Ishikawa (cell line): ENCODE data around the gene LRTM1.

Experiments
- CEBPB ChIP-seq: IDR thresholded peaks from 2 replicates; pipeline ENCODE4 v1.6.1; 2012
- CREB1 ChIP-seq: IDR thresholded peaks from 2 replicates; pipeline ENCODE4 v1.6.1; 2012; ENCODE audit warnings: low read depth
- EGR1 ChIP-seq: IDR thresholded peaks from 2 replicates; pipeline ENCODE4 v1.6.1; 2012
- EP300 ChIP-seq: IDR thresholded peaks from 2 replicates; pipeline ENCODE4 v1.6.1; 2012; ENCODE audit warnings: borderline replicate concordance
- FOXM1 ChIP-seq: IDR thresholded peaks from 2 replicates; pipeline ENCODE4 v1.6.1; 2012; ENCODE audit warnings: low read depth, borderline replicate concordance
- NFIC ChIP-seq: IDR thresholded peaks from 2 replicates; pipeline ENCODE4 v1.6.1; 2012
- RAD21 ChIP-seq: IDR thresholded peaks from 2 replicates; pipeline ENCODE4 v1.6.1; 2012; ENCODE audit warnings: low read depth
- TAF1 ChIP-seq: IDR thresholded peaks from 2 replicates; pipeline ENCODE4 v1.6.1; 2012; ENCODE audit warnings: low read depth, mild to moderate bottlenecking
- TCF12 ChIP-seq: IDR thresholded peaks from 2 replicates; pipeline ENCODE4 v1.6.1; 2012; ENCODE audit warnings: low read depth
- TEAD4 ChIP-seq: IDR thresholded peaks from 2 replicates; pipeline ENCODE4 v1.6.1; 2012
- YY1 ChIP-seq: IDR thresholded peaks from 2 replicates; pipeline ENCODE4 v1.6.1; 2012; ENCODE audit warnings: low read depth
- ZBTB7A ChIP-seq: IDR thresholded peaks from 2 replicates; pipeline ENCODE4 v1.6.1; 2012; ENCODE audit warnings: low read depth
- TF ChIP-seq, protein P1 (sequence below): IDR thresholded peaks from 2 replicates; pipeline ENCODE4 v1.6.1; 2012
- TF ChIP-seq, protein P2 (sequence below): IDR thresholded peaks from 2 replicates; pipeline ENCODE4 v1.6.1; 2012
- TF ChIP-seq, protein P3 (sequence below): IDR thresholded peaks from 2 replicates; pipeline ENCODE4 v1.6.1; 2012; ENCODE audit warnings: low read depth, mild to moderate bottlenecking

LRTM1 gene

DNA sequence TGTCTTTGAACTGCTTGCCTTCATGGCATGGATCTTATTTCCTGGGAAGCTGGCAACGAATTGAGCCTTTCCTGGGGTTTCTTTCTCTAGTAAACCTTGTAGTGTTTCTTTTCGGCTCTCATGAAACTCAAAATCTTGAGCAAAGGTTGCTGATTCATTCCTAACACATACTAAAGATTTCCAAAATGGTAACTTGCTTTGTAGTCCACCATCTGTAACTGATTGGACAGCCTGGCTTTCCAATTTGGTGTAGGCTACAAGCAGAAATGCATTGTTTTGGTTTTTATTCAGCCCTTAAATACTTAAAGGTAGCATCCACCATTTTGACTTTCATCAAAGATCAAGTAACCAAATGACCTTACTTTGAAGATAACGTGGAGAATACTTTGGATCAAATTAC lies 38.1 kb downstream of the LRTM1 start:
- TF ChIP-seq TCF12 = no peak
- no peak for TF ChIP-seq ZBTB7A

DNA sequence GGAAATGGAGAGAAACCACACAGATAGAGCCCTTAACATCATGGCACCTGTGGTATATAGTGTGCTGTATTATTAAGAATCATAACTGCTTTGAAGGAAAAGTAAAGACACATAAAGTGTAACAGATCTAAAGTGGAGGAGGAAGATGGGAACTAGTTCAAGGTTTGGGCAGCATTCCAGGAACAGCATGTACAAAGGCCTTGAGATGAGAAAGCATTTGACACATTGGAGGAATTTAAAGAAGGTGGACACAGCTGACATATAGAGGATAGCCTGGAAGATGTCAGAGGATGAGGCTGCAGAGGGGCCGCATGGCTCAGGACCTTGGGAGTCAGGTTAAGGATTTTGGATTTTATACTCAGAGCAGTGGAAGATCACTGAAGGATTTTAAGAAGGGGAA lies 39.0 kb downstream of the LRTM1 start:
- TF ChIP-seq CREB1 = no peak
- TF ChIP-seq TAF1 = no peak
- no peak for TF ChIP-seq RAD21
- no peak for TF ChIP-seq NFIC
- no peak for TF ChIP-seq EP300
- TF ChIP-seq, protein P1, sequence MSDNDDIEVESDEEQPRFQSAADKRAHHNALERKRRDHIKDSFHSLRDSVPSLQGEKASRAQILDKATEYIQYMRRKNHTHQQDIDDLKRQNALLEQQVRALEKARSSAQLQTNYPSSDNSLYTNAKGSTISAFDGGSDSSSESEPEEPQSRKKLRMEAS = no peak
- TF ChIP-seq TCF12 = no peak
- TF ChIP-seq TEAD4 = no peak
- TF ChIP-seq FOXM1 = no peak
- TF ChIP-seq EGR1 = no peak
- TF ChIP-seq, protein P2, sequence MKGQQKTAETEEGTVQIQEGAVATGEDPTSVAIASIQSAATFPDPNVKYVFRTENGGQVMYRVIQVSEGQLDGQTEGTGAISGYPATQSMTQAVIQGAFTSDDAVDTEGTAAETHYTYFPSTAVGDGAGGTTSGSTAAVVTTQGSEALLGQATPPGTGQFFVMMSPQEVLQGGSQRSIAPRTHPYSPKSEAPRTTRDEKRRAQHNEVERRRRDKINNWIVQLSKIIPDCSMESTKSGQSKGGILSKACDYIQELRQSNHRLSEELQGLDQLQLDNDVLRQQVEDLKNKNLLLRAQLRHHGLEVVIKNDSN = no peak
- TF ChIP-seq, protein P3, sequence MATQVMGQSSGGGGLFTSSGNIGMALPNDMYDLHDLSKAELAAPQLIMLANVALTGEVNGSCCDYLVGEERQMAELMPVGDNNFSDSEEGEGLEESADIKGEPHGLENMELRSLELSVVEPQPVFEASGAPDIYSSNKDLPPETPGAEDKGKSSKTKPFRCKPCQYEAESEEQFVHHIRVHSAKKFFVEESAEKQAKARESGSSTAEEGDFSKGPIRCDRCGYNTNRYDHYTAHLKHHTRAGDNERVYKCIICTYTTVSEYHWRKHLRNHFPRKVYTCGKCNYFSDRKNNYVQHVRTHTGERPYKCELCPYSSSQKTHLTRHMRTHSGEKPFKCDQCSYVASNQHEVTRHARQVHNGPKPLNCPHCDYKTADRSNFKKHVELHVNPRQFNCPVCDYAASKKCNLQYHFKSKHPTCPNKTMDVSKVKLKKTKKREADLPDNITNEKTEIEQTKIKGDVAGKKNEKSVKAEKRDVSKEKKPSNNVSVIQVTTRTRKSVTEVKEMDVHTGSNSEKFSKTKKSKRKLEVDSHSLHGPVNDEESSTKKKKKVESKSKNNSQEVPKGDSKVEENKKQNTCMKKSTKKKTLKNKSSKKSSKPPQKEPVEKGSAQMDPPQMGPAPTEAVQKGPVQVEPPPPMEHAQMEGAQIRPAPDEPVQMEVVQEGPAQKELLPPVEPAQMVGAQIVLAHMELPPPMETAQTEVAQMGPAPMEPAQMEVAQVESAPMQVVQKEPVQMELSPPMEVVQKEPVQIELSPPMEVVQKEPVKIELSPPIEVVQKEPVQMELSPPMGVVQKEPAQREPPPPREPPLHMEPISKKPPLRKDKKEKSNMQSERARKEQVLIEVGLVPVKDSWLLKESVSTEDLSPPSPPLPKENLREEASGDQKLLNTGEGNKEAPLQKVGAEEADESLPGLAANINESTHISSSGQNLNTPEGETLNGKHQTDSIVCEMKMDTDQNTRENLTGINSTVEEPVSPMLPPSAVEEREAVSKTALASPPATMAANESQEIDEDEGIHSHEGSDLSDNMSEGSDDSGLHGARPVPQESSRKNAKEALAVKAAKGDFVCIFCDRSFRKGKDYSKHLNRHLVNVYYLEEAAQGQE = no peak
- TF ChIP-seq ZBTB7A = no peak
- no peak for TF ChIP-seq CEBPB
- no peak for TF ChIP-seq YY1

DNA sequence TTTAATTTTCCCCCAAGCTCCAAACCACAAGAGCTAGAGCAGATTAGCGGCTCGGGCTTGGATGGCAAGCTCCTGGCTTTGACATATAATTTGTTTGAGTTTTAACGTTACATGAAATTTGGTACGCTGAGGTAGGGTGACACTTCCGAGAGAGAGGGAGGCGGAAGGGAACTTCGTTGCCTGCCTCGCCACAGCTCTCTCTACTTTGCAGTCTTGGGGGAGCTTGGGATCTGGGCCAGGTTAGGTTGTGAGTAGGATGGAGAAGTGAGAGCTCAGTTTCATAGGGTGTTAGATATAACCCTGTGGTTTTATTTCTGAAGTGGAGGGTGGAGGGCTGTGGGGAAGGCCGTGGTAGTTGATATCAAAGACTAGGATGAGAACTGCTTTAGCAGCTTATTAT lies 39.7 kb downstream of the LRTM1 start:
- no peak for TF ChIP-seq FOXM1
- TF ChIP-seq, protein P2 = no peak
- TF ChIP-seq EGR1 = no peak
- TF ChIP-seq TAF1 = no peak
- TF ChIP-seq ZBTB7A = no peak

DNA sequence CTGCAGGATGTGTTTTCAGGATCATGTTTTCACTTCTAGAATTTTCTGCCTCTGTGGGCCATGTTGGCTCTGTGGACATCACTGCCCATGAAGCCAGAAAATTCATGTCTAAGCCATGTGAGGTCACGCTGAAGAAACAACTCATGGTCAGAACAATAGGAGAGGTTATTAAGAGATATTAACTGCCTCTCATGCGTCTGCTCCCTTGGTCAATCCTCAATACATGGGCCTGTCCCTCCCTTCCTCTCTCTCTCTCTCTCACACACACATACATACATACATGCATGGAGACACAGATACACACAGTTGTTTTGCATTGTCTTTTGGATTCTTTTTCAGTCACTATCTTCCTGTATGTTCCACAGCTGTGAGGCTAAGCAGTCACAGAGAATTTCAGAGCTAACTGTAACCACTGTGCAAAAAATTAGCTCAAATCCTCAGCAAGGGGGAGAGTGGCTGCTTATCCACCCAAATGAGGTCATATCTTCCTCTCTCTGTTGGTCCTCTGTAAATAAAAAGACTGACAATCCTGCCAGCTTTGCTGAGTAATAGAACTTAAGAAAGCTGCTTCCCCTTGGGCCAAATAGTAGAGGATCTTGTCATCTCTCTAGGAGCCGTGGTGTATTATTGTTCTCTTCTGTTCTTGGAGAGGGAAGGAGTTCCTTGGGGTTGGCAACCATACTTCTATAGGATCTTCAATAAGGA lies 45.6 kb downstream of the LRTM1 start:
- TF ChIP-seq EP300 = no peak
- TF ChIP-seq EGR1 = no peak
- TF ChIP-seq, protein P1 = no peak
- no peak for TF ChIP-seq CREB1
- TF ChIP-seq YY1 = no peak
- TF ChIP-seq, protein P2 = no peak

DNA sequence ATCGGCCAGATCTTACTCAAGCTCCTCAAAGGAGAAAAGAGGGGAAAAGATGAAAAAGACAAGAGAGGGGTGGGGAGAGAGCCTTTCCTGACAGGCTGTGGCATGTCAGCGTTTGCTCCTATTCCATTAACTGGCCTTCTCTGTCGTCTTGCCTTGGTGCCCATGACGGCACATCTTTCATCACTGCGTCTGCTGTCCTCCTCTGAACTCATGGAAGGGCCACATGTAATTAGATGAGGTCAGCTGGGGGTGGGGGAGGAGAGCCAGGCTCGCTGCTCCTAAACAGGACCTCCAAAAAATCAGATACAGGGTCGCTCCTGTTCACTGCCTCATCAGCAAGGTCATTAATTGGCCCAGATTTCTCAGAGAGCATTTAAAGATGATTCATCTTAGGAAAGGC lies 49.7 kb downstream of the LRTM1 start:
- TF ChIP-seq EGR1 = no peak
- TF ChIP-seq, protein P1 = no peak
- no peak for TF ChIP-seq TAF1
- no peak for TF ChIP-seq TCF12
- TF ChIP-seq TEAD4 = no peak
- no peak for TF ChIP-seq NFIC
- TF ChIP-seq, protein P3 = no peak

DNA sequence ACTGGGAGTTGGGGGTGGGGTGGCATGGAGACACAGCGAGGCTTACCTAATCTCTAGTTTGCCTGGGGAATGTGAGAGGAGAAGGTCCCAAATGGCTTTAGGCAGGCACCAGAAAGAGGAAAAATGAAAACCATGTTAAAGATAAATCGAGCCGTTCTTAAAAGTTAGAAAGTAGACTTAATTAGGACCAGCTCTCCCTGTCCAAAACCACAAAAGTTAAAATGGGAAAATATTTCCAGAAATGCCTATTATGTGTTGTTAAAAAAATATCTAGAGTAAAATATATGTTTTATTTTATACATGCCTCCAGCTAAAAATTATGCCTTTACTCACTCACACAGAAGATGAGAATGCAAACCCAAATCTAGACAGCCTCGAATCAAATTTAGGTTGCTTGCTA lies 50.1 kb downstream of the LRTM1 start:
- no peak for TF ChIP-seq ZBTB7A
- no peak for TF ChIP-seq NFIC
- no peak for TF ChIP-seq EGR1
- TF ChIP-seq CREB1 = no peak
- TF ChIP-seq, protein P3 = no peak
- no peak for TF ChIP-seq TAF1
